ENCODE data around the gene MYLK. TPM values are rescaled to one million over a fixed set of nuclear protein-coding genes. Genes with fewer than 3 reads are reported as not detected.
A peak's percentile ranks its signal among the peaks of the same experiment; 100 is the strongest.

MYLK gene
- total RNA-seq, 1 donor from 2014 or later, result 9.5 TPM

DNA sequence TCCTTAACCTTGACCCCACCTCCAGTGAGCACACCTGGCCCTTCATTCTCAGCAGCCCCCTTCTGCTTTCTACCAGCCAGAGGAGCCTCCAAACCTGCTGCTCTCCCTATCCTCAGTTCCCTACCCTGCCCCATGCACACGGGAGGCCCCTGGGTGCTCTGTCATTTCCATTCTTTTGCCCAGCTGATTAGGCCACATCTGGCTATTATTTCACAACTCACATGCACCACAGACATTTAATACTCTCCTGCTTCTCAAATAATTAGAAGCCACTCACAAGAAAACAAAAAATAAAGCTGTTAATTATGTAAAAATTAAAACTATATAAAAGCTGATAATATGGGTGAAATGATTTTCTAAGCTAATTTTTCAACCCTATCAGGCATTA lies 50.7 kb downstream of the MYLK start:
- intact Hi-C loops (cut with micrococcal nuclease), result no loop called here
- ATAC-seq, result no peak
- DNase-seq, result no peak

DNA sequence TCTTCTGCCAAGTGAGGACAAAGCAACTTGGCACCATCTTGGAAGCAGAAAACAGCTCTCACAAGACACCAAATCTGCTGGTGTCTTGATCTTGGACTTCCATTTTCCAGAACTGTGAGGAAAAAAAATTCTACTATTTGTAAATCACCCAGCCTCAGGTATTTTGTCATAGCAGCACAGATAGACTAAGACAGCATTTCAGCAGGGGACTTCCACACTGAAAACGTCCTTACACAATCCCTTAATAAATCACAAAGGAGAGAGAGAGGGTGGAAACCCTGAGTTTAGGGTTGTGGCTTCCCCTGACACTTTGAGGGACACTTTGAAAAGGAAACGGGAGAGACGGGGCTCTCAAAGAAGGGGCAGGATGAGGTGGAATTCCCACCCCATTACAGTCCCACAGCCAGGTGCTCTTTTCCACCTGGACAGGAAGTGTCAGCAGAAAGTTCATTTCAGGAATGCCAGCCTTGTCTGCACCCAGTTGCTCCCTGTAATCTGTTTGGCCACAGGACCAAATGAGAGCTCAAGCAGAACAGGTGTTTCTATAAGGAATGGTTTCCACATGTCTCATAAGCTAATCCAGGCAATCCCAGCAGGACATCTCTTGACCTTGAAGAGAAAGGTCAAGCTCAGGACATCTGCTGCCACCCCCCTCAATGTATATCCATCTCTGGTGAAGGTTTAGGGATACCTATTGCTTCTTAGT lies 51.3 kb downstream of the MYLK start:
- no peak for DNase-seq
- ATAC-seq, result no peak
- intact Hi-C loops (cut with micrococcal nuclease), result no loop called here

DNA sequence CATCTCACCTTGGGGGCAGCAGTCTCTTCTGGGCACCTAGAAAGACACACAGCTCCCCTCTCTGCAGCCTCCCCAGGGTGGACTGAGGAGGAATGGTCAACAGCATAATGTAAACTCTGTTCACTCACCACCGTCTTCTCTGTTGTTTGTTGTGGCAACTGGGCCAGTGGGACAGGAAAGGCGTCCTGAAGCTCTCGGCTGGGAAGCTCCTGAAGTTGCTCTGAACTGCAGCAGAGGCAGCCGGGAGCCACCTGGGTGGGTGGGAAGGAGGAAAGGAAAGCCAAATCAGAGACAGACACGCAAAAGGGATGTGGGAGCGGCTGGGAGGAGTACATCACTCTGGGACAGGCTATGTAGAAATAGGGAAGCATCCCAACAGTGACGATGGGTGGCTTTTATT lies 52.7 kb downstream of the MYLK start:
- intact Hi-C loops (cut with micrococcal nuclease), result no loop called here
- no peak for ATAC-seq
- DNase-seq, result no peak

DNA sequence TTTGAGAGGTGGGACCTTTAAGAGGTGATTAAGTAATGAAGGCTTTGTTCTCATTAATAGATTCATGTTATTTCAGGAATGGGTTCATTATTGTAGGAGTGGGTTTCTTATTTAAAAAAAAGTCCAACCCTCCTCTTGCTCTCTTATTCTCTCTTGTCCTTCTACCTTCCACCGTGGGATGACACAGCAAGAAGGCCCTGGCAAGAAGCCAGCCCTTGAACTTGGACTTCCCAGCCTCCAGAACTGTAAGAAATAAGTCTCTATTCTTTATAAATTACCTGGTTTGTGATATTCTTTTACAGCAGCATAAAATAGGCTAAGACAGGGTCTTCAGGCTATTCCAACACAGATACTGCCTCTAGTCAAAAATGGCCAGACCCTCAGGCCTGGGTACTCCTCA lies 62.2 kb downstream of the MYLK start:
- no peak for ATAC-seq

DNA sequence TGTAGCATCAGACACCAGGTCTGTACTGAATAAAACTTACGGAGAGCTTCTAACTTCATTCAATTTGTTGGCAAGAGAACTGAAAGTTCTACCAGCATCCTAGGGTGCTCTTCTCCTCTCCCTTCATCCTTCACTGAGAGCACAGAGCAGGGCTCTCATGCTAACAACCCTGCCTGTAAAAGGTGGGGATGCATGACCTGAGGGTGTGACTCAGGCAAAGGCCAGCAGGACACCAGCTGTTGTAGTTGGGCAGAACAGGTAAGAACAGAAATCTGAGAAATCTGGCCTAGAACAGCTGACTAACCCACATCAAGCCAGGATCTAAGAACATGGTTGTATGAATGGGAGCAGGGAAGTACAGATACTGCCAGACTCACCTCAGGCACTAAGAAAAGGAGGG lies 64.2 kb downstream of the MYLK start:
- no peak for DNase-seq
- ATAC-seq, result no peak
- intact Hi-C loops (cut with micrococcal nuclease), result no loop called here

More for the DNA sequence above, 62.2 kb downstream of the MYLK start:
- intact Hi-C loops (cut with micrococcal nuclease), result no loop called here
- DNase-seq, result no peak

DNA sequence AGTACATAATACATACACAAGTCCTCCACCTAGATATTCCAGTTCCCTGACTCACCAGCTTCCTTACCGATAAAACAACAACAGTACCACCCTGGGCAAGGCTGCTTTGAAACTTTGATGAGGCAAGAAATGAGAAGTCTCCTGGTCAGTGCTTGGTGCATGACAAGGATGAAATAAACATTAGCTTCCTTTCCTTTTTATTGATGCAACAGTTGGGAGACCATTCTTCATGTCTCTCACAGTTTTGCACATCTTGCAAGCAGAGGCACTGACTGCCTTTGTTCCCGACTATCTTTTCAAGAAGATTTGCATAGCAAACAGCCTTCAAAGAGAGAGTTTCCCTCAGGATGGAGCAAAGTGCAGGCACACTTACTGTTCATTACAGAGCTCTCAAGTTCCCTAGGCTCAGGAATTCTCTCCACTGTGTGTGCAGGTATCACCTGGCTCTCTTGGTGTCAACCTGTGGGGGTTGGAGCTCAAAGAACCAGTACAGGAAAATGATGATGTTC lies 65.2 kb downstream of the MYLK start:
- DNase-seq (no peak), ATAC-seq (no peak)
- intact Hi-C loops (cut with micrococcal nuclease), result no loop called here

DNA sequence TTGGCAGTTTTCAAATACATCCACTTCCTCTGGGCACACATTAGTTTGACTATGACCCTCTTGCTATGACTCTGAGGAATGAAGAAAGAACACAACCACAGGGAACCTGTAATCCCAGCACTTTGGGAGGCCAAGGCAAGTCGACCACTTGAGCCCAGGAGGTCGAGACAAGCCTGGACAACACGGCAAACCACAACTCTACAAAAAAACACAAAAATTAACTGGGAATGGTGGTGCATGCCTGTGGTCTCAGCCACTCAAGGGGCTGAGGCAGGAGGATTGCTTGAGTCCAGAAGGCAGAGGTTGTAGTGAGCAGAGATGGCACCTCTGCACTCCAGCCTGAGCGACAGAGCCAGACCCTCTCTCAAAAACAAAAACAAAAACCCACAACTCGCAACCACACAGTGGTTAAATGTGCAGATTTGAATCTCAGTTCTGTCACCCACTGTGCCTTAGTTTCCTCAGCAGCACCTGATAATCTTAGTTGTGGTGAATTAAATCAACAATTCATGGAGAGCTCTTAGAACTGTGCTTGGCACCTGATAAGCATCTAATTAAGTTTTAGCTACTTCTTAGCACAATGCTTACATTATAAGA lies 65.7 kb downstream of the MYLK start:
- intact Hi-C loops (cut with micrococcal nuclease), result no loop called here
- DNase-seq (no peak), ATAC-seq (no peak)

DNA sequence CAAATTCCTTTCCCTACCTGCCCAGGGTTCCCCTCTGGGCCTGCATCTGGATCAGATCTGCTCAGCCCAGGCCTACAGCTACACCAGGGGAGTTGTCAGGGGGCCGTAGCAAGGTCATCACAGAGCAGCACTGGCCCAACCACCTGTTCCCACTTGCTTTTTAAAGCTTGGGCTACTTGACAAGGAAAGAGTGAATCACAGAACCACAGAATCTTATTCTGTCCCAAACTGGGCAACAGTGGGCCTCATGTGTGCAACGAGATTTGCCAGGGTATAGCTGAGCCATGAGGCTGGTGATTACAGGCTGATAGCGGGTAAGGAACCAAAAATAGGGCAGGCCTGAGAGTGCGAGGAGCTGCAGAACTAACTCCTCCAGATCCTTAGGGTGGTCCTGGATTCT lies 66.7 kb downstream of the MYLK start:
- ATAC-seq (no peak), DNase-seq (no peak)
- intact Hi-C loops (cut with micrococcal nuclease), result no loop called here

DNA sequence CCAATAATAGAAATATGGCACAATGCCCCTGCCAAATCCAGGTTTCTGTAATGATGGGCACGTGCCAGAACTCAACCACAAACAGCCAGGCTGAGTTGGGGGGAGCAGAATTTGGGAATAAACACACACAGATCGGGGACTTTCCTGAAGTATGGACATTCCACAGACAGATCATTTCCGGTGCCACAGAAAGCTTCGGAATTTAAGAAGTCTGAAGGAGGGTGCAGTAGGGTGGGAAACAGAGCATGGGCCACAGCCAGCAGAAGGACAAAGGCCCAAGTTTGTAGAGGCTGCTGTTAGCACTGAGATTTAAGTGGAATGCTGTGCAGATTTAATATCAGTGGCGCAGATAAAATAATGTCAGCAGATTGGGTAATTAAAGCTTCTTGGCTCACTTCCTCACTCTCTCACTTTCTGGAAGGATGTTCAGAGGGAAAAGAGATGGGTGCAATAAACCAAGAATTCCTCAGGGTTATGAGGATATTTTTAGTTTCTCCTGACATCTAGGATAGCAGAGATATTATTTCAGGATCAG lies 67.4 kb downstream of the MYLK start:
- intact Hi-C loops (cut with micrococcal nuclease), result no loop called here
- DNase-seq (no peak), ATAC-seq (peak; percentile 17)

DNA sequence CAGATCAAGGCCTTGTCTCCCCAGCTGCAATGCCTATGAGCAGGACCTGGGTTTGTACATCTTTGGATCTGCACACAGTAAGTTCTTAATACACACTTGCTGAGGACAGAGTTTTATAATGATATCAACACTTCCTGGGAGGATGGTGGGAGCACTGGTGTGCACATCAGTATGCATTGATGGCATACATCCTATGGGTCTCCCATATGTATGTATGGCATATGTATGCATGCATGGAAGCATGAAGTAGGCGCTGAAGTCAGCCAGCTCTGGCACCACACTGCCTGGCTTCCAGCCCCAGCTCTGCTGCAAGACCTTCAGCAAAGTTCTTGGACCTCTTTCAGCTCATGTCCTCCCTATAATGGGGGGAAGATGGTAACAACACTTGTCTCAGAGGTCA lies 68.2 kb downstream of the MYLK start:
- DNase-seq (no peak), ATAC-seq (no peak)
- intact Hi-C loops (cut with micrococcal nuclease), result no loop called here

DNA sequence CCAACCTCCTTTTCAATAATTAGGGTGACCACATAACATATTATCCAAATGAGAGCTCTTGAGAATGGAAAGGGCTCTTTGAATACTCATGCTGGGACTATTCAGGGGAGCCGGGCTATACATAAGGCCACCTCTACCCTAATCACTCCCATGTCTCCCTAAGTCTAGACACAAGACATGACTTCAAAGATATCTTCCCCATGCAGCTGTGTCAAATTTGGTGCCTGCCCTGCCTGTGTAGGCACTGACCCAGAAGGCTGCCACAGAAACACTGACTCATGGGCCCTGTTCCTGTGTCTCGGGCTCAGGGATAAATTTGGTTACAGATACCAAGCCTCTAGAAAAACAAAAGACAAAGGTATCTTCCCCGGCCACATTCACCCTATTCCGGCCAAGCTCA lies 70.3 kb downstream of the MYLK start:
- ATAC-seq (peak; percentile 73), DNase-seq (no peak)
- intact Hi-C loops (cut with micrococcal nuclease), result no loop called here

DNA sequence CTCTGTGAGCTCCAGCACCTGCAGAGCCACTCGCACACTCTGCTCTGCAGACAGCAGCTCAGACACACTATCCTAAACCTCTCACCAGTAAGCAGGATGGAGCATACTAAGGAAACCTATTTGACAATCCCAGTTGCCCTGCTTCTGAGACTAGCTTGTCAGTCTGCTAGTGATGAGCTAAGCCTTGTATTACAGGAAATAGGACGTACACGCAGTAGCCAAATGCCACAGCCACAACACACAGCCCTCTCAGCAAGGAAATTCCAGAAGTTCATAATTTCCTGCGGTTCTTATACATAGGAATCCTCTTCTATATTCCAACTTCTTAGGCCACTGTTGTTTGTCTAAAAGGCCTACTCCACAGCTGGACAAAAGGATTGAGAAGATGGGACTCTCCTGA lies 74.5 kb downstream of the MYLK start:
- DNase-seq (no peak), ATAC-seq (no peak)
- intact Hi-C loops (cut with micrococcal nuclease), result no loop called here

DNA sequence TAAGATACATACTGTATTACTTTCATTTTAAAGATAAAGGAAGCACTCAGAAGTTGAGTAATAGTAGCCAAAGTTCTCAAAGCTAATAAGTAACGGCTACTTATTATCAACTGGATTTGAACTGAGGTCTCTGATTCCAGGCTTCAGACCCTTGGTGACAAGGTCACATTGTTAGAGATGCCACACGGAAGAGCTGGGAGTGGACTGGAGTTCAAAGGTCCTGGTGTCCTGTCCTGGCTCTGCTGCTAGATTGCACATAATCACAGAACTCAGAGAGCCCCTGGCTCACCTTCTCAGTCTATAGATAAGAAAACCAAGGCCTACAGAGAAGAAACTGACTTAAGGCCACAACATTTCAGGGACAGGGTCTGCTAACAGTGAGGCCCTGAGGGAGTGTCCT lies 75.3 kb downstream of the MYLK start:
- ATAC-seq, result no peak
- DNase-seq, result no peak
- intact Hi-C loops (cut with micrococcal nuclease), result no loop called here

DNA sequence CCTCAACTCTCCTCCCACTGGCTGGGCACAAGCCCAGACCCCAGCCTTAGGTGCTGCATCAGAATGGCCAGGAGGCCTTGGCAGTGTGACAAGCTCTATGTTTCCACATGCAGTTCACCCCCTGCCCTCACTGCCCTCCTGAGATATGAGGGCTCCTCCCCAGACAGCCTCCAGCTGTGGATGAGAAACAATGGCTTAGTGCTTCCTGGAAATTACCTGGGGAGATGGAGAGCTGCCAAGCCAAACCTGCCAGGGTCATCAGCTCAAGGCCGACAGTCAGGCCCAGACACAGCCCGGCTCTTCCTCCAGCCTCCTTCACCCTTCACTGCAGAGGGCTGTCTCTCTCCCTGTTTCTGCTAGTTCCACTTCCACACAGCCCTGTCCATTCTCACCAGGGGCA lies 76.3 kb downstream of the MYLK start:
- ATAC-seq (peak; percentile 27), DNase-seq (no peak)
- intact Hi-C loops (cut with micrococcal nuclease), result no loop called here

DNA sequence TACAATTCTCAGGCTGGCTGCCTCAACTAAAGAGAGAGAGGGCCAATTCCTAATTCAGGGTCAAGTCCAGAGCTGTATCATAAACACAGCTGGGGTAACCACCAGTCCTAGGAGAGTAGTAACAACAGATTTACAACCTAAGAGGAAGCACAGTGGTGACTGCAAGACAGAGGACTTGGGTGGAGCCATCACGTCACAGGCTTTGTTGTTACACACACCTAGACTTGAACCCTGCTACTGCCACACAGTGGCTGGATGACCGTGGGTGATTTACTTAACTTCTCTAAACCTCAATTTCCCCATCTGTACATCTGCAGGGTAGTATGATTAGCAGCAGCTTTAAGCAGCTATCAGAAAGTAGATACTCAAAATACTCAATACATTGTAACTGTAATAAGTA lies 78.6 kb downstream of the MYLK start:
- DNase-seq, result no peak

DNA sequence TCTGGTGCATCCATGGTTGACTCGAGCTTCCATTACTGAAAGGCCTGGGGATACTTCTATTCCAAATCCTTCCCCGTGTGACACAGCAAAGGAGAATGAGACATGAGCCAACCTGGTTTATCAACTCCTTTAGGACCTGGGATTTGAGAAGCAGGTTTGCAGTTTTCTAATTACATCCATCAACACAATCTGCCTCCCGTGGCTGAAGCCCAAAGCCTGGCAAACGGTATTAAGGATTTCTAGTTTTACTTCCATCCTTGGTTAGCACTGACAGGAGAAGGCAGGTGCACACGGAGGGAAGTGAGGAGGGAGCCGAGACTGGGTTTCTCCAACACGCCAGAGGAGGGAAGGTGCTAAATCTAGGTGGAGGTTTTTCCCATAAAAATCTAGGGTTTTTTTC lies 79.0 kb downstream of the MYLK start:
- intact Hi-C loops (cut with micrococcal nuclease), result no loop called here
- DNase-seq (no peak), ATAC-seq (no peak)

More for the DNA sequence above, 78.6 kb downstream of the MYLK start:
- no peak for ATAC-seq
- intact Hi-C loops (cut with micrococcal nuclease), result no loop called here

DNA sequence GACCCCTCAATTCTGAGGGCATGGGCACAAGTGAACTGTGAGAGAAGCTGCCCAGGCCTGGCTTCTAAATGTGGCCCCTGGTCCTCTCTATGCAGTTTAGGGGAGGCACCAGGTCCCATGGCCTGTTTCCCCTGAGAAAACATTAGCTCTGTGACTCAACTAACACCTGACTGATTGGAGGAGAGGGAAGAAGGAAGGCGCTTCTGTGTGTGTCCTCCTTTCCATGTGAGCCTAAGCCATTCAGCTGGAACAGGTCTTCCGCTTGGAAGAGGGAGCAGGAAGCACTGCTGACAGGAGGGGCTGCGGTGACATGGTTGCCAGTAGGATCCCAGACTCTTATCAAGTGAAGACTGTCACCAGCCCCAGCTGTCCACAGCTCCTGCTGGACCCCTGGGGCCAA lies 79.5 kb downstream of the MYLK start:
- no peak for DNase-seq
- intact Hi-C loops (cut with micrococcal nuclease), result no loop called here

DNA sequence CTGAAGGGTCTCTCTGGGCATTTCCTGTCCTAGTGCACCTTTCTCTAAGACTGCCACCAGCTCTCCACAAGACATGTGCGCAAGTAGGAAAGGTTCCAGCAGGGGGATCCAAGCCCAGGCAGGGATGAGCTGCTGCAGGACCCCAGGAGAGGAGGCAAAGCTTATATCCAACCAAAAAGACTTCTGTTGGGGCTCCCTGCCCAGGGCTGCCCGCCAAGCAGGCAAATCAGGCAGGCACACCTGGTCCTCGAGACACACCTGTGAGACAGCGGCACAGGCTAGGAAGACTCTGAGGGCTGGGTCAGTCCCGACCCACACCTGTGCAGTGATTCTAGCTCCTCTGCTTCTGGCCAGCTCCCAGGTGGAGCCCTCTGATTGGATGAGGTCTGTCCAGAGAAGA lies 80.6 kb downstream of the MYLK start:
- ATAC-seq (no peak), DNase-seq (no peak)
- intact Hi-C loops (cut with micrococcal nuclease), result no loop called here

More for the DNA sequence above, 79.5 kb downstream of the MYLK start:
- ATAC-seq, result no peak

DNA sequence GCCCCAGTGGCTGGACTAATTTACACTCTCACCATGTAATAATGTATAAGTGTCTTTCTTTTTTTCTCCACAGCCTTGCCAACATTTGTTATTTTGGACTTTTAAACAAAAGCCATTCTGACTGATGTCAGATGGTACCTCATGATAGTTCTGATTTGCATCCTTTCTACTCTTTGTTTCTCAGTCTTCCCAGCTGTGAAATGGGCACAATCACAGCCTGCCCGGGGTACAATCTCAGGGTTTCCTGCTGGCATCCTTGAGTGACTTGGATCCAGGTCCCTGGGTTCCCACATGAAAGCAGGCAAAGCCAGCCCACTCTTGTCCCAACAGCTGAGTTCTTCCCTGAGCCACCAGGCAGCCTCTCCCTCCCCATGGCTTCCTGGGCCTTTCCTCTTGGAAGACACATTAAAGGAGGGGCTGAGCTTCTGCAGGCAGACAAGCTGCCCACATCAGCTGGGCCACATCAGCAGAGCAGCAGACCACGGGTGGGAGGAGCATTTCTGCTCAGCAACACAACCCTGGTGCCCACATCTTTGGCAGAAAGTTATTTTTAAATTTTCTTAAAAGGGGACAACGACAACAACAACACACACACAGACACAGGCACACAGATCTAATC lies 82.0 kb downstream of the MYLK start:
- DNase-seq (no peak), ATAC-seq (no peak)
- intact Hi-C loops (cut with micrococcal nuclease), result no loop called here

DNA sequence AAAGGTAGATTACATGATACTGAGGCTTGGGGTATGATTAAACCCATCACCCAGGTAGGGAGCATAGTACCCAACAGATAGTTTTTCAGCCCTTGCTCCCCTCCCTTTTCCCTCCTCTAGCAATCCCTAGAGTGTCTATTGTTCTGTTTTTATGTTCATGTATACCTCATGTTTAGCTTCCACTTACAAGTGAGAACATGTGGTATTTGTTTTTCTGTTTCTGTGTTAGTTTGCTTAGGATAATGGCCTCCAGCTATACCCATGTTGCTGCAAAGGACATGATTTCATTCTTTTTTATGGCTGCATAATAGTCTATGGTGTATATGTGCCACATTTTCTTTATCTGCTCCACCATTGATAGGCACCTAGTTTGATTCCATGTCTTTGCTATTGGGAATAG lies 82.7 kb downstream of the MYLK start:
- DNase-seq, result no peak
- no peak for ATAC-seq

DNA sequence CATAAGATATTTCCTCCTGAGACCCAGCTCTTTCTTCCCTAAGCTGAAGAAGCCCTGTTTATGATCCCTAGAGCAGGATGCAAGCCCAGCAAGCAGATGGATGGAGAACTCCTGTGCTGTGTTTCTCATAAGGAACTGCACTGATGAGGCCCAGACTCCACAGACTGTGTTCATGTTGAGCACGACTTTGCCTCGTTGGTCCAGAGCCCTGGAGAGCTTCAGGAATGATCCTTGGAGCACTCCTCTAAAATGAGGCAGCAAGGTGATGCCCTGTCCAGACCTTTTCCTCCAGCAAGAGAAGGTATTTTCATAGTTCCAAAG lies 83.8 kb downstream of the MYLK start:
- no peak for DNase-seq
- no peak for ATAC-seq
- intact Hi-C loops (cut with micrococcal nuclease), result no loop called here

More for the DNA sequence above, 82.7 kb downstream of the MYLK start:
- intact Hi-C loops (cut with micrococcal nuclease), result no loop called here

All from left ventricle myocardium superior (tissue), 1 donor.